ENCODE data around the gene BLM. TPM values are rescaled to one million over a fixed set of nuclear protein-coding genes. Genes with fewer than 3 reads are reported as not detected.
"Not testable (repeated sequence)": the region's sequence is repeated elsewhere in the genome, so short reads cannot be mapped to it uniquely, and the experiment has no call there.

BLM gene
- total RNA-seq, 4 donors from 2014 or later = 0.29 to 5.0 (median 0.48) TPM

DNA sequence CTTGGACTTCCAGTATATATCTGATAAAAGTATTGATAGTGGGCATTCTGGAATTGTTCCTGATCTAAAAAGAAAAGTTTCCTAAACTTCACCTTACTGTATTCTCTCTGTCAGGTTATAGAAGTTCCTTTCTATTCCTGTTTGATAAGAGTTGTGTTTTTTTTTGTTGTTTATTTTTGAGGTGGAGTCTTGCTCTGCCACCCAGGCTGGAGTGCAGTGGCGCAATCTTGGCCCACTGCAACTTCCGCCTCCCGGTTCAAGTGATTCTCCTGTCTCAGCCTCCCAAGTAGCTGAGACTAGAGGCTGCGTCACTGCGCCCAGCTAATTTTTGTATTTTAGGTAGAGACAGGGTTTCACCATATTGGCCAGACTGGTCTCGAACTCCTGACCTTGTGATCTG, 13.1 kb downstream of the BLM start:
- Histone ChIP-seq H3K9me3 (no peaks in the 10 kb centered on the region), H3K4me1 (no peaks in the 10 kb centered on the region), H3K27me3 (no peaks in the 10 kb centered on the region), H3K27ac (no peak overlapping the region), H3K36me3 (no peaks in the 10 kb centered on the region), H3K4me3 (no peak overlapping the region)
- no peak for DNase-seq
- intact Hi-C loops (cut with DNase I; ENCODE audit: low total_unique reads) = no loop called here
- no peak for TF ChIP-seq POLR2A (IDR thresholded peaks at IDR 0.05)
- TF ChIP-seq, protein P1, sequence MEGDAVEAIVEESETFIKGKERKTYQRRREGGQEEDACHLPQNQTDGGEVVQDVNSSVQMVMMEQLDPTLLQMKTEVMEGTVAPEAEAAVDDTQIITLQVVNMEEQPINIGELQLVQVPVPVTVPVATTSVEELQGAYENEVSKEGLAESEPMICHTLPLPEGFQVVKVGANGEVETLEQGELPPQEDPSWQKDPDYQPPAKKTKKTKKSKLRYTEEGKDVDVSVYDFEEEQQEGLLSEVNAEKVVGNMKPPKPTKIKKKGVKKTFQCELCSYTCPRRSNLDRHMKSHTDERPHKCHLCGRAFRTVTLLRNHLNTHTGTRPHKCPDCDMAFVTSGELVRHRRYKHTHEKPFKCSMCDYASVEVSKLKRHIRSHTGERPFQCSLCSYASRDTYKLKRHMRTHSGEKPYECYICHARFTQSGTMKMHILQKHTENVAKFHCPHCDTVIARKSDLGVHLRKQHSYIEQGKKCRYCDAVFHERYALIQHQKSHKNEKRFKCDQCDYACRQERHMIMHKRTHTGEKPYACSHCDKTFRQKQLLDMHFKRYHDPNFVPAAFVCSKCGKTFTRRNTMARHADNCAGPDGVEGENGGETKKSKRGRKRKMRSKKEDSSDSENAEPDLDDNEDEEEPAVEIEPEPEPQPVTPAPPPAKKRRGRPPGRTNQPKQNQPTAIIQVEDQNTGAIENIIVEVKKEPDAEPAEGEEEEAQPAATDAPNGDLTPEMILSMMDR (IDR thresholded peaks at IDR 0.05) = no peak

DNA sequence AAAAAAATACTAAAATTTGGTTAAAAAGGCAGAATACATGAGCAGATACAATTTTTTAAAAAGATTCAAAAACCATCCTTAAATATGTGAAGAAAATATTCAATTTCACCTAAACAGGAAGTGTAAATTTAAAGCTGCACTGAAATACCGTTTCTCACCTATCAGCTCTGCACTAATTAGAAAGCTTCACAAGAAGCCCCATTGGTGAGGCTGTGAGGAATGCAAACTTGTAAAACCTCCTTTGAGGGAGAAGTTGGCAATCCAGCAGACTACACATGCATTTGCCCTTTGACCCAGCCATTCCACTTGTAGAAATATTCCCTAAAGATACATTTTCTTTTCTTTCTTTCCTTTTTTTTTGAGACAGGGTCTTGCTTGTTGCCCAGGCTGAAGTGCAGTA, 18.8 kb downstream of the BLM start:
- H3K4me1 ChIP-seq = no peaks in the 10 kb centered on the region
- no peaks in the 10 kb centered on the region for H3K36me3 ChIP-seq
- intact Hi-C loops (cut with DNase I; ENCODE audit: low total_unique reads) = no loop called here
- H3K27me3 ChIP-seq = no peaks in the 10 kb centered on the region
- no peaks in the 10 kb centered on the region for H3K9me3 ChIP-seq
- no peak for DNase-seq
- no peak overlapping the region for H3K4me3 ChIP-seq
- TF ChIP-seq, protein P1 (IDR thresholded peaks at IDR 0.05) = no peak
- TF ChIP-seq POLR2A (IDR thresholded peaks at IDR 0.05) = no peak
- H3K27ac ChIP-seq = no peak overlapping the region

DNA sequence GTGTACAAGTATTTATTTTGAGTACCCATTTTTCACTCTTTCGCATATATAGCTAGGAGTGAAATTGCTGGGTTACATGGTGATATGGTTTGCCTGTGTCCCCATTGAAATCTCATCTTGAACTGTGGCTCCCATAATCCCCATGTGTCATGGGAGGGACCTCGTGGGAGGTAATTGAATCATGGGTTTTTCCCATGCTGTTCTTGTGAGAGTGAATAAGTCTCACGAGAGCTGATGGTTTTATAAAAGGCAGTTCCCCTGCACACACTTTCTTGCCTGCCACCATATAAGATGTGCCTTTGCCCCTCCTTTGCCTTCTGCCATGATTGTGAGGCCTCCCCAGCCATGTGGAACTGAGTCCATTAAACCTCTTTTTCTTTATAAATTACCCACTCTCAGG, 23.4 kb downstream of the BLM start:
- H3K36me3 ChIP-seq; H3K9me3 ChIP-seq; H3K27me3 ChIP-seq; DNase-seq; intact Hi-C loops (cut with DNase I; ENCODE audit: low total_unique reads); H3K4me3 ChIP-seq; H3K27ac ChIP-seq; H3K4me1 ChIP-seq: not testable (repeated sequence)

DNA sequence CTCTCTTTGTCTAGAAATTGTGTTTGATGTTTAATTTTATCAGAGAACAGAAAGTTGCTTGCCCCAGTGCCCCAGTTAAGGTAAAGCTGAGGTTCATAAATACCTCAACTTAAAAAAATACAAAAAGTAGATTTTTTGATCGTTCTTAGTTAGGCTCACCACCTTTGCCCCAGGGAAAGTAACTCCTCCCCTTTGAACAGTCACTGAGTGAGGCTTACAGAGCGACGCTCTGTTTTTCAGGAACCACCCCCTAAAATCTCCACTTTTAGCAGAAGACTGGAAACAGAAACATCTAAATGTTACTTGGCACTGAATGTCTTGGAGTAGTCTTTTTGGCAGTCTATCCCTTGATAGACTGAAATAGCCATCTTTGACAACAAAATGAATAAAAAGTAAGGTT, 24.9 kb downstream of the BLM start:
- no peak for TF ChIP-seq POLR2A (IDR thresholded peaks at IDR 0.05)
- TF ChIP-seq, protein P1 (IDR thresholded peaks at IDR 0.05) = no peak
- no peak for DNase-seq
- Histone ChIP-seq H3K4me3 (no peak overlapping the region), H3K27me3 (no peaks in the 10 kb centered on the region), H3K27ac (no peak overlapping the region), H3K9me3 (no peaks in the 10 kb centered on the region), H3K36me3 (no peaks in the 10 kb centered on the region), H3K4me1 (no peaks in the 10 kb centered on the region)
- intact Hi-C loops (cut with DNase I; ENCODE audit: low total_unique reads) = no loop called here

DNA sequence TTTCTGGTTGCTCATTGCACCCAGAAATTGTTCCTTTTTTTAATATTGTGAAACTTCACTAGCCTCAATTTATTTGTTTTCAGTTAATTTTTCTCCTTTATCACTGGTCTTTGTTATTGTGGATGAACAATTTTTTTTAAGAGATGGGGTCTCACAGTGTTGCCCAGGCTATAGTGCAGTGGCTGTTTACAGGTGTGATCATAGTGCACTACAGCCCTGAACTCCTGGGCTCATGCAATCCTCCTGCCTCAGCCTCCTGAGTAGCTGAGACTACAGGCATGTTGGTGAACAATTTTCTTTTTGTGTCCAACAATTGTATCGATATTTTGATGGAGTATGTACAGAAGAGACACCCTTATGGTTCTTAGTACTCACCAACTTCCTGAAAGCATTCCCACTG, 26.3 kb downstream of the BLM start:
- no peaks in the 10 kb centered on the region for H3K4me1 ChIP-seq

More for the DNA sequence above, 26.3 kb downstream of the BLM start:
- Histone ChIP-seq H3K9me3 (no peaks in the 10 kb centered on the region), H3K36me3 (no peaks in the 10 kb centered on the region), H3K27me3 (no peaks in the 10 kb centered on the region), H3K4me3 (no peak overlapping the region), H3K27ac (no peak overlapping the region)
- intact Hi-C loops (cut with DNase I; ENCODE audit: low total_unique reads) = no loop called here
- no peak for DNase-seq
- TF ChIP-seq POLR2A (IDR thresholded peaks at IDR 0.05) = no peak
- TF ChIP-seq, protein P1 (IDR thresholded peaks at IDR 0.05) = no peak
